DOHH2 (cell line): ENCODE results near the gene FHOD3.

ENCODE experiments used
- H3F3A ChIP-seq: fragments of 200-600 bp; sonication (generic), shearing (Covaris generic); 2 replicates; pipeline ENCODE4 v1.6.0; 2016; ENCODE audit warnings: antibody characterized with exemption, mild to moderate bottlenecking; ENCODE audit not compliant: control insufficient read depth, insufficient read depth
- H3K27ac ChIP-seq: fragments of 200-600 bp; sonication (generic); 2 replicates; pipeline ENCODE4 v1.5.1; 2014; ENCODE audit warnings: low read depth, mild to moderate bottlenecking, low read length, moderate library complexity
- H3K27me3 ChIP-seq: fragments of 200-600 bp; sonication (generic); 2 replicates; pipeline ENCODE4 v1.6.1; 2014; ENCODE audit warnings: mild to moderate bottlenecking, low read length, mixed read lengths; ENCODE audit not compliant: control insufficient read depth
- H3K36me3 ChIP-seq: fragments of 200-600 bp; sonication (generic); 2 replicates; pipeline ENCODE4 v1.6.1; 2014; ENCODE audit warnings: mild to moderate bottlenecking, low read length, moderate library complexity, mixed read lengths; ENCODE audit not compliant: control insufficient read depth
- H3K4me1 ChIP-seq: fragments of 200-600 bp; sonication (generic); 2 replicates; pipeline ENCODE4 v1.6.1; 2014; ENCODE audit warnings: mild to moderate bottlenecking, low read length, mixed read lengths; ENCODE audit not compliant: control insufficient read depth
- H3K4me2 ChIP-seq: fragments of 200-600 bp; sonication (generic); 2 replicates; pipeline ENCODE4 v1.6.0; 2014; ENCODE audit warnings: mild to moderate bottlenecking, low read length, moderate library complexity
- H3K4me3 ChIP-seq: fragments of 200-600 bp; sonication (generic); 2 replicates; pipeline ENCODE4 v1.5.1; 2014; ENCODE audit warnings: mild to moderate bottlenecking, low read length, mixed read lengths
- H3K79me2 ChIP-seq: fragments of 200-600 bp; sonication (generic); 2 replicates; pipeline ENCODE4 v1.6.1; 2014; ENCODE audit warnings: mild to moderate bottlenecking, low read length, mixed read lengths; ENCODE audit not compliant: control insufficient read depth
- H3K9me2 ChIP-seq: fragments of 200-600 bp; sonication (generic); replicated peaks from 2 replicates; pipeline ENCODE4 v1.6.1; 2014; ENCODE audit warnings: mild to moderate bottlenecking, low read length, mixed read lengths; ENCODE audit not compliant: control insufficient read depth
- H3K9me3 ChIP-seq: fragments of 200-600 bp; sonication (generic); 2 replicates; pipeline ENCODE4 v1.6.1; 2014; ENCODE audit warnings: antibody characterized with exemption, low read length, mixed read lengths; ENCODE audit not compliant: control insufficient read depth, insufficient read depth
- H4K20me1 ChIP-seq: fragments of 200-600 bp; sonication (generic); 2 replicates; pipeline ENCODE4 v1.6.0; 2014; ENCODE audit warnings: low read depth, mild to moderate bottlenecking, antibody characterized with exemption, low read length, moderate library complexity; ENCODE audit not compliant: control insufficient read depth, insufficient read depth
- EZH2phosphoT487 ChIP-seq: fragments of 200-600 bp; sonication (generic); IDR thresholded peaks from 2 replicates; pipeline ENCODE4 v1.6.1; 2017; ENCODE audit warnings: borderline replicate concordance, mild to moderate bottlenecking, antibody characterized with exemption, low read length, moderate library complexity, mixed read lengths
- TF ChIP-seq, protein P1 (sequence below): fragments of 200-600 bp; sonication (generic); IDR thresholded peaks from one replicate; pipeline ENCODE4 v1.5.1; 2014; ENCODE audit warnings: antibody characterized with exemption, mild to moderate bottlenecking, low read depth, low read length; ENCODE audit not compliant: poor library complexity, severe bottlenecking

The FHOD3 gene

DNA sequence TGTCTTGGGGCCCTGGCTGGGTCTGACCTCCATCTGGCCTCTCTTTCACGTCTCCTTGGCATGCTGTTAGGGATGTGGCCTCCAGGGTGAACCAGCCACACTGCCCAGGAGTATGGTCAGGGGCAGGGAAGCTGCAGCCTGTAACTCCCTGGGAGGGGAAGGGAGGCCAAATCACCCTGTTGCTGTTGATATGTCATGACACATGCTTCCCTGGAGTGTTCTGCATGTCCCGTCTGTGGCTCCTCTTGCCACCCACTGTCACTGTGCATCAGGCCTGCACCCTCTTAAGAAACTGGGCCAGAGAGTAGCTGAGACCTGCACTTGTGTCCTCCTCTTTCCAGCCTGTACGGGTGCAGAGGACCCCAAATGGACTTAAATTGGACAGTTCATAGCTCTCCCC is 221.3 kb downstream of the FHOD3 start:
- TF ChIP-seq EZH2phosphoT487: no peak
- TF ChIP-seq, protein P1, sequence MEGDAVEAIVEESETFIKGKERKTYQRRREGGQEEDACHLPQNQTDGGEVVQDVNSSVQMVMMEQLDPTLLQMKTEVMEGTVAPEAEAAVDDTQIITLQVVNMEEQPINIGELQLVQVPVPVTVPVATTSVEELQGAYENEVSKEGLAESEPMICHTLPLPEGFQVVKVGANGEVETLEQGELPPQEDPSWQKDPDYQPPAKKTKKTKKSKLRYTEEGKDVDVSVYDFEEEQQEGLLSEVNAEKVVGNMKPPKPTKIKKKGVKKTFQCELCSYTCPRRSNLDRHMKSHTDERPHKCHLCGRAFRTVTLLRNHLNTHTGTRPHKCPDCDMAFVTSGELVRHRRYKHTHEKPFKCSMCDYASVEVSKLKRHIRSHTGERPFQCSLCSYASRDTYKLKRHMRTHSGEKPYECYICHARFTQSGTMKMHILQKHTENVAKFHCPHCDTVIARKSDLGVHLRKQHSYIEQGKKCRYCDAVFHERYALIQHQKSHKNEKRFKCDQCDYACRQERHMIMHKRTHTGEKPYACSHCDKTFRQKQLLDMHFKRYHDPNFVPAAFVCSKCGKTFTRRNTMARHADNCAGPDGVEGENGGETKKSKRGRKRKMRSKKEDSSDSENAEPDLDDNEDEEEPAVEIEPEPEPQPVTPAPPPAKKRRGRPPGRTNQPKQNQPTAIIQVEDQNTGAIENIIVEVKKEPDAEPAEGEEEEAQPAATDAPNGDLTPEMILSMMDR: no peak
- no peaks in the 10 kb centered on the region for H3K9me3 ChIP-seq
- no peaks in the 10 kb centered on the region for H3K79me2 ChIP-seq
- H4K20me1 ChIP-seq: no peaks in the 10 kb centered on the region
- H3F3A ChIP-seq: no peaks in the 10 kb centered on the region
- H3K4me3 ChIP-seq: no peak overlapping the region
- H3K27ac ChIP-seq: no peak overlapping the region
- H3K4me1 ChIP-seq: no peaks in the 10 kb centered on the region
- no peaks in the 10 kb centered on the region for H3K36me3 ChIP-seq
- no peaks in the 10 kb centered on the region for H3K9me2 ChIP-seq
- H3K27me3 ChIP-seq: peaks cover 2% of the 10 kb centered on the region; the same call in 1 of the 2 replicates
- H3K4me2 ChIP-seq: no peak overlapping the region

DNA sequence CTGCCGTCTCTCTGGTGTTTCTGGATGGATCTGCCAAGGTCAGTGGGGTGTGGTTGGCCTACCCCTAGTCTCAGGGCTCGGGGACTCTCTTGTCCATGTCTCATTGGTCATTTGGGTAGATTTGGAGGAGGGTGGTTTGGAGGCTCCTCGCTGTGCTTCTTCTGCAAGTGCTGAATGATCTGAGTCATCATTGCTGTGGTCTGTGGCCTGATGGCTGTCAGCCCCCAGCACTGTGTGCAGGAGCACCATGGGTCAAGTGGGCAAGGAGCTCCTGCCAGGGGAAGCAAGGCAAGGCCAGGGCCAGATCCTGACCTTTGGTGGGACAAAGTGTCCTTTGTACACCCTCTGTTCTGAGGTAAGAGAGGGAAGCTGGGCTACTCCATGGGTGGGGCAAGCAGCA is 221.8 kb downstream of the FHOD3 start:
- H3K4me3 ChIP-seq: no peak overlapping the region
- H3K27ac ChIP-seq: no peak overlapping the region
- no peaks in the 10 kb centered on the region for H3F3A ChIP-seq
- H3K4me2 ChIP-seq: no peak overlapping the region
- no peaks in the 10 kb centered on the region for H3K9me3 ChIP-seq
- no peak for TF ChIP-seq EZH2phosphoT487
- TF ChIP-seq, protein P1: no peak
- H3K36me3 ChIP-seq: no peaks in the 10 kb centered on the region
- no peaks in the 10 kb centered on the region for H3K9me2 ChIP-seq
- no peaks in the 10 kb centered on the region for H3K79me2 ChIP-seq
- no peaks in the 10 kb centered on the region for H3K4me1 ChIP-seq
- no peaks in the 10 kb centered on the region for H4K20me1 ChIP-seq
- H3K27me3 ChIP-seq: peaks cover 2% of the 10 kb centered on the region; the same call in 1 of the 2 replicates

DNA sequence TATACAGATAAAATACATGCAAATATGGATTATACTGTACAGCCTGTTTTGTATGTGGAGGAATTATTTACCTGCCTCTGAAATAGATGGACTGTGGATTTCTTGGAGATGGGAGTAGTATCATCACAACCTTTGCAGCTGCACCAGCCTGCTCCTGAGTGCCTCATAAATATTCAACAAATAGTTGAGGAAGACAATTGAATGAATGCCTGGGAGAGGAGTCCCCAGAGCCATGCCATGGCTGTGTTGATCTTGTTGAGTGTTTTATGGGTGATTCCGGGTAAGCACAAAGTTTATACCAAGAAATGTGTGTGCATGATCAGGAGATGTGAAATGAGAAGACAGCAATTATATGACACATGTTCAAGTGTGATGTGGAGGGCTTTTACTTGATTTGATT is 225.0 kb downstream of the FHOD3 start:
- H3F3A ChIP-seq: no peaks in the 10 kb centered on the region
- H3K9me2 ChIP-seq: no peaks in the 10 kb centered on the region
- H3K36me3 ChIP-seq: no peaks in the 10 kb centered on the region
- H3K4me3 ChIP-seq: no peak overlapping the region
- H3K27me3 ChIP-seq: peaks cover 2% of the 10 kb centered on the region; the same call in 1 of the 2 replicates
- TF ChIP-seq, protein P1: no peak
- TF ChIP-seq EZH2phosphoT487: no peak
- no peaks in the 10 kb centered on the region for H3K4me1 ChIP-seq
- no peak overlapping the region for H3K4me2 ChIP-seq
- no peaks in the 10 kb centered on the region for H4K20me1 ChIP-seq
- no peaks in the 10 kb centered on the region for H3K9me3 ChIP-seq
- no peaks in the 10 kb centered on the region for H3K79me2 ChIP-seq
- no peak overlapping the region for H3K27ac ChIP-seq

DNA sequence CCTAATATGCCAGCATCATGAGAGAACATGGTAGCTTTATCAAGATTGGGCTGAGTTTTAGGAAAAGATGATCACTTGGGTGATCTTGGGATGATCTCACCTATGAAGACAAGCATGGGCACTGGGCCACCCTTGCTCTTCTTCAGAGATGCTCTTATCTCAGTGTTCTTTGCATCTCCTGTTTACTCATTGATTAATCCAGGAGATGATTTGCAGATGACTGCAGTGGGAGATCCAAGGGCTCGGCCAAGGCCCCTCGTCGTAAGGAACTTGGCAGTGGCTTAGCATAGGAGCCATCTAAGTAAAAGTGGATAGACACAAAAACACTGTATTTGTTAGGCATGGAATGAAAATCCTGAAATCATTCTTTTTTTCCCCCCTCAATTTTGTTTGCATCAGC is 228.4 kb downstream of the FHOD3 start:
- Histone ChIP-seq H3K27ac (no peak overlapping the region), H3F3A (no peaks in the 10 kb centered on the region), H3K27me3 (peaks cover 2% of the 10 kb centered on the region; the same call in 1 of the 2 replicates), H3K9me2 (no peaks in the 10 kb centered on the region), H3K9me3 (no peaks in the 10 kb centered on the region), H3K36me3 (no peaks in the 10 kb centered on the region), H3K4me1 (no peaks in the 10 kb centered on the region), H3K4me3 (no peak overlapping the region), H3K4me2 (no peak overlapping the region), H3K79me2 (no peaks in the 10 kb centered on the region), H4K20me1 (no peaks in the 10 kb centered on the region)
- TF ChIP-seq, protein P1: no peak
- TF ChIP-seq EZH2phosphoT487: no peak
